ENCODE data around the gene DYNC2I2. TPM values are rescaled to one million over a fixed set of nuclear protein-coding genes. Genes with fewer than 3 reads are reported as not detected.

Gene DYNC2I2
- total and polyA plus RNA-seq, 10 of the 15 experiments (the other 5 are each of a cell fraction or from before 2014, with no cell fraction given) = 0.89 to 118 (median 47.9) TPM

GRCh38 chr9:128702445-128702948, 45.9 kb upstream of the DYNC2I2 start, which contains the start of gene PKN3 (continued):
- TF ChIP-seq REST (IDR thresholded peaks at IDR 0.05; ENCODE audit: low read depth, low read length) (no peak), RAD51 (IDR thresholded peaks at IDR 0.05) (no peak), GATAD2B (conservative IDR thresholded peaks at IDR 0.05; ENCODE audit: low read depth) (peak; percentile 99), CEBPZ (IDR thresholded peaks at IDR 0.05; ENCODE audit: low read depth, low read length) (no peak), LARP7 (IDR thresholded peaks at IDR 0.05) (peak; percentile 97), DPF2 (IDR thresholded peaks at IDR 0.05) (peak; percentile 84), BMI1 (IDR thresholded peaks at IDR 0.05; ENCODE audit: borderline replicate concordance) (no peak), BCL3 (IDR thresholded peaks at IDR 0.05; ENCODE audit: borderline replicate concordance, insufficient read depth, low read depth, low read length, poor library complexity, severe bottlenecking) (no peak), ZNF207 (IDR thresholded peaks at IDR 0.05; ENCODE audit: borderline replicate concordance) (peak; percentile 79), ELK1 (IDR thresholded peaks at IDR 0.05; ENCODE audit: low read depth, low read length) (no peak), SMARCA5 (IDR thresholded peaks at IDR 0.05) (peak; percentile 98), SREBF1 (IDR thresholded peaks at IDR 0.05; ENCODE audit: low read length) (no peak), CHD1 (IDR thresholded peaks at IDR 0.05; ENCODE audit: low read depth, low read length) (no peak), GABPA (IDR thresholded peaks at IDR 0.05; ENCODE audit: low read depth) (no peak), ETV6 (conservative IDR thresholded peaks at IDR 0.05 in 1 of 2, IDR thresholded peaks at IDR 0.05 in 1 of 2; ENCODE audit: borderline replicate concordance in 1 of 2, low read depth in 1 of 2) (no peak), BCL11A (IDR thresholded peaks at IDR 0.05; ENCODE audit: low read depth, low read length) (no peak), ZBED1 (IDR thresholded peaks at IDR 0.05; ENCODE audit: borderline replicate concordance) (no peak)

All from GM12878 (cell line).